Transverse colon (tissue), 4 donors: ENCODE results near the gene NR2C2AP.

Experiments
- CTCF ChIP-seq, 5 experiments: fragments of 200-600 bp in 3 of 5; fragments of 450-650 bp in 2 of 5; sonication (generic) in 3 of 5; IDR thresholded peaks; 1 replicate in 2 of 5; 2 replicates in 3 of 5; pipeline ENCODE4 v1.5.1; 2016 to 2017; ENCODE audit warnings: antibody characterized with exemption in 5 of 5, inconsistent platforms in 3 of 5, mild to moderate bottlenecking in 2 of 5, moderate library complexity in 1 of 5
- POLR2A ChIP-seq: fragments of 450-650 bp; IDR thresholded peaks from one replicate; pipeline ENCODE4 v1.6.1; 2016; ENCODE audit warnings: antibody characterized with exemption, mild to moderate bottlenecking, moderate library complexity
- POLR2AphosphoS5 ChIP-seq, 3 donors: sonication (generic); formaldehyde crosslinking; IDR thresholded peaks; one replicate each; pipeline ENCODE4 v1.6.1; 2016; ENCODE audit warnings: antibody characterized with exemption in 3 of 3

GRCh38 chr19:19204181-19204580 is 967 bp upstream of the NR2C2AP start:
- no peak for TF ChIP-seq CTCF (IDR thresholded peaks at IDR 0.05)
- no peak for TF ChIP-seq POLR2AphosphoS5 (IDR thresholded peaks at IDR 0.05)
- no peak for TF ChIP-seq POLR2A
